ENCODE measurements around the gene CYP46A1.

CYP46A1 gene

GRCh38 chr14:99717682-99718013 lies 33.5 kb downstream of the CYP46A1 start:
- Mint-ChIP-seq H3K27ac (no peak overlapping the region), H3K4me3 (no peak overlapping the region), H3K27me3 (ENCODE audit: low read depth) (peaks cover 3% of the 10 kb centered on the region), H3K36me3 (ENCODE audit: low read depth) (no peaks in the 10 kb centered on the region), H3K4me1 (no peaks in the 10 kb centered on the region), H3K9me3 (peaks cover 5% of the 10 kb centered on the region)
- TF ChIP-seq CTCF (IDR thresholded peaks at IDR 0.05; ENCODE audit: unreplicated experiment in 3 of 3): no peak

DNA sequence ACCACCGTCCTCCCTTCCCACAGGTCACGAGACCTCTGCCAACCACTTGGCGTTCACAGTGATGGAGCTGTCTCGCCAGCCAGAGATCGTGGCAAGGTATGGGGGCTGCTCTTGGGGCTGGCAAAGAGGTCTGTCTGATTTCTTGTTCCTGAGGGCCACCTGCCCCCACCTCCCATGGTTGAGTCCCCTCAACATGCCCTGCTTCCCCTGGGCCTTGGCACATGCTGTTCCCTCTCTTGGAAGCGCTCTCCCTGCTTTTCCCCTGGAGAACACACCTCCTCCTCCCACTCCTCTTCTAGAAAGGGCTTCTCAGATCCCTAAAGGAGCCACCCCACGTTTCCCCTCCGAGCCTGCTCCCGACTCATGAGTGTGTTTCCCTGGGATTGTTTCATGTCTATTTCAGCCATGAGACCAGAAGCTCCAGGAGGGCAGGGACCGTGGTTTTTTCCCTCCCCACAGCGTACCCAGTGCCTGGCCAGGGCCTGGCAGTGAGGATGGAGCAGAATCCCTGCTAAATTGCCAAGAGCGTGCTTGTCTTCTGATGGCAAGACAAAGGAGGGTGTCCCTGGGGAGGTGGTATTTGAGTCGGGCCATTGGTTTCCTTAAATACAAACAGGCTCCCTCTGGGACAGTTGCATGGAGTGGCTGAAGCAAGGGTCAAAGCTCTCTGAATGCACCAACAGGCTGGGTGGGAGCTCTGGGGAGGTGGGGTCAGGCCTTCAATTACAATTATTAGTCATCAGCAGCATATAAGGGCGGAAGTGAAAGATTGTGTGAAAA lies 34.1 kb downstream of the CYP46A1 start:
- Mint-ChIP-seq H3K27me3 (ENCODE audit: low read depth) (peaks cover 3% of the 10 kb centered on the region), H3K9me3 (peaks cover 5% of the 10 kb centered on the region), H3K4me3 (no peak overlapping the region), H3K4me1 (no peaks in the 10 kb centered on the region), H3K27ac (no peak overlapping the region), H3K36me3 (ENCODE audit: low read depth) (no peaks in the 10 kb centered on the region)
- TF ChIP-seq CTCF (IDR thresholded peaks at IDR 0.05; ENCODE audit: unreplicated experiment in 3 of 3): no peak

DNA sequence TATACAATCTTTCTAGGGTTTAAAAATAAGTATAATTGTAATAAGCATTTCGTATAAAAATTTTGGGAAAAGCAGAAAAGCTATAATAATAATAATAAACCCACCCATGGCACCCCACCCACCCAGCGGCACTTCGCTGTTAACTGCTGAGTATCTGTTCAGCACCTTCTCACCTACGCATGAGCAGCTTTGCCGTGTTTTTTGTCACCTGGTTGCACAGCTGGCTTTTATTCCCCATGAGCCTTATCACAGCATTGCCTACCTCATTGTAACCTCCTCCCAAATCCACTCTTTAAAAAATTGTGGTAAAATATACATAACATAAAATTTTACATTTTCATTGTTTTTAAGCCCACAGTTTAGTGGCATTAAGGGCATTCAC lies 34.7 kb downstream of the CYP46A1 start:
- Mint-ChIP-seq H3K4me1 (no peaks in the 10 kb centered on the region), H3K36me3 (ENCODE audit: low read depth) (no peaks in the 10 kb centered on the region), H3K27me3 (ENCODE audit: low read depth) (peaks cover 3% of the 10 kb centered on the region), H3K9me3 (peaks cover 3% of the 10 kb centered on the region), H3K4me3 (no peak overlapping the region), H3K27ac (no peak overlapping the region)
- TF ChIP-seq CTCF (IDR thresholded peaks at IDR 0.05; ENCODE audit: unreplicated experiment in 3 of 3): no peak

- H3K36me3 Mint-ChIP-seq (ENCODE audit: low read depth): no peaks in the 10 kb centered on the region
- H3K4me1 Mint-ChIP-seq: no peaks in the 10 kb centered on the region
- H3K27me3 Mint-ChIP-seq (ENCODE audit: low read depth): peaks cover 10% of the 10 kb centered on the region
- no peaks in the 10 kb centered on the region for H3K9me3 Mint-ChIP-seq
- no peak overlapping the region for H3K27ac Mint-ChIP-seq
- TF ChIP-seq CTCF (IDR thresholded peaks at IDR 0.05; ENCODE audit: unreplicated experiment in 3 of 3): no peak
- no peak overlapping the region for H3K4me3 Mint-ChIP-seq
Measured at GRCh38 chr14:99720941-99721791, 37.1 kb downstream of the CYP46A1 start.

DNA sequence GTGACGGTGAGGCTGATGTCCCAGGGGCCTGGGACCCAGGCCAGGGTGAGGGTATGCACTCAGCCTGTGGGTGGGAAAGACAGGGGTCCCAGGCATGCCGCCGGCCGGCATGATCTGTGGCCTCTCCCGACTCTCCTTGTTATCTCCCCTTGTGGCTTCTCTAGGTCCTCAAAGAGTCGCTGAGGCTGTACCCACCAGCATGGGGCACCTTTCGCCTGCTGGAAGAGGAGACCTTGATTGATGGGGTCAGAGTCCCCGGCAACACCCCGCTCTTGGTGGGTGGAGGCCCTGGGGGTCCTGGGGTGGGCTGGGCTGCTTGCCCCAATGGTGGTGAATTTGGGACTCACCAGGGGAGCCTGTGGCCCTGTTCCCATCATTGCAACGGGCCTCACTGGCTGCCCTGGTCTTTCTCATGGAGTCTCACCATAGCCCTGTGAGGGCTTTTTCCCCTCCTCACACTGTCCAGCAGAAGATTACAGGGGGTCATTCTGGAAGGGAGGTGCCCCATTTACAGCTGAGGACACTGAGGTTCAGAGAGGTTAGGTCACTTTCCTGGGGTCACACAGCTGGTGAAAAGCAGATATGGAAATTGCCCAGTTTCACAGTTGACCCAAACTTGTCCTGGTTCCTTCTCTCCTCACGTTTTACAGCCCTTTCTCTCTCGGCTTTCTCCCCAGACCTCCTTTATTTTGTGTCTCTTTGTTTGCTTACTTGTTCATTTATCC lies 37.9 kb downstream of the CYP46A1 start:
- no peaks in the 10 kb centered on the region for H3K4me1 Mint-ChIP-seq
- TF ChIP-seq CTCF (IDR thresholded peaks at IDR 0.05; ENCODE audit: unreplicated experiment in 3 of 3): no peak
- no peak overlapping the region for H3K27ac Mint-ChIP-seq
- no peaks in the 10 kb centered on the region for H3K36me3 Mint-ChIP-seq (ENCODE audit: low read depth)
- H3K9me3 Mint-ChIP-seq: no peaks in the 10 kb centered on the region
- peaks cover 11% of the 10 kb centered on the region for H3K27me3 Mint-ChIP-seq (ENCODE audit: low read depth)
- H3K4me3 Mint-ChIP-seq: no peak overlapping the region

Measured in nephron (organoid).